K562 (cell line): ENCODE measurements around the gene HHIPL2. TPM values are rescaled to one million over a fixed set of nuclear protein-coding genes. Genes with fewer than 3 reads are reported as not detected.

Source experiments
- ATAC-seq: fragments of 200-7000 bp; cut with Tn5 transposase; 3 replicates; pipeline ENCODE4 v1.9.1; 2020; ENCODE audit warnings: moderate library complexity
- BruUV-seq: library from RNA; stranded (reverse); fragments of 400-500 nt; replicated peaks from 2 replicates; lab custom pipeline; 2021; lab: Mats Ljungman, UMichigan
- CTCF ChIA-PET: fragments of 300-600 bp; formaldehyde crosslinking; extraction: SDS; loops from one replicate; lab custom pipeline; 2021; ENCODE audit warnings: low intra/inter-chr PET ratio; lab: Yijun Ruan, JAX
- POLR2A ChIA-PET: fragments of 300-600, 350-650 bp; sonication (Branson Sonifier 250); formaldehyde crosslinking; extraction: SDS; loops from one replicate; lab custom pipeline; 2021; ENCODE audit warnings: antibody characterized with exemption, inconsistent platforms; lab: Yijun Ruan, JAX
- DNase-seq, 4 experiments: peaks; one replicate each; pipeline versions ENCODE4 v3.0.0 to v3.0.0-alpha.2; 2011 to 2018; ENCODE audit warnings: low spot score in 3 of 4, mixed read lengths in 3 of 4; ENCODE audit errors: extremely low read depth in 1 of 4
- FAIRE-seq: peaks from 2 replicates; lab custom pipeline; 2011; peaks lifted over from hg19 to GRCh38; lab: Jason Lieb, UNC
- H2AFZ ChIP-seq: 2 replicates; pipeline ENCODE4 v1.6.0; 2011; ENCODE audit warnings: low read depth, low read length, control low read depth, inconsistent platforms
- H3K27ac ChIP-seq: fragments of 200-600 bp; 3 replicates; pipeline ENCODE4 v1.8.0; 2011; ENCODE audit warnings: low read depth, mild to moderate bottlenecking, control low read depth, inconsistent platforms, low read length, moderate library complexity, mixed read lengths; ENCODE audit errors: extremely low read depth
- H3K27me3 ChIP-seq, 2 experiments: fragments of 300-600 bp in 1 of 2; 2 replicates in 1 of 2; 3 replicates in 1 of 2; pipeline versions ENCODE4 v1.6.0 to v1.8.0; 2011; ENCODE audit warnings: inconsistent platforms in 2 of 2, low read length in 2 of 2, mild to moderate bottlenecking in 1 of 2, mixed read lengths in 1 of 2, moderate library complexity in 1 of 2; ENCODE audit not compliant: control insufficient read depth in 2 of 2, insufficient read depth in 2 of 2
- H3K36me3 ChIP-seq: fragments of 300-600 bp; 3 replicates; pipeline ENCODE4 v1.8.0; 2011; ENCODE audit warnings: mild to moderate bottlenecking, low read length, inconsistent platforms; ENCODE audit not compliant: control insufficient read depth, insufficient read depth
- H3K4me1 ChIP-seq, 2 experiments: fragments of 200-600 bp in 1 of 2; replicated peaks in 1 of 2; 2 replicates in 1 of 2; 3 replicates in 1 of 2; pipeline versions ENCODE4 v1.5.1 to v1.8.0; 2011; ENCODE audit warnings: inconsistent platforms in 2 of 2, low read length in 2 of 2, mild to moderate bottlenecking in 1 of 2, mixed read lengths in 1 of 2, moderate library complexity in 1 of 2; ENCODE audit not compliant: control insufficient read depth in 2 of 2, insufficient read depth in 2 of 2
- H3K4me2 ChIP-seq: 2 replicates; pipeline ENCODE4 v1.6.1; 2011; ENCODE audit warnings: low read length, control low read depth, inconsistent platforms, mixed read lengths; ENCODE audit not compliant: insufficient read depth
- H3K4me3 ChIP-seq: fragments of 200-600 bp; sonication (generic), shearing (Covaris generic); 2 replicates; pipeline ENCODE4 v1.5.1; 2016; ENCODE audit warnings: control low read depth, inconsistent platforms
- H3K79me2 ChIP-seq: fragments of 200-600 bp; 3 replicates; pipeline ENCODE4 v1.8.0; 2011; ENCODE audit warnings: low read length, inconsistent platforms; ENCODE audit not compliant: control insufficient read depth, insufficient read depth
- H3K9ac ChIP-seq, 2 experiments: 2 replicates each; pipeline versions ENCODE4 v1.6.0 to v1.6.1; 2011; ENCODE audit warnings: low read depth in 2 of 2, low read length in 2 of 2, control low read depth in 1 of 2, inconsistent platforms in 1 of 2, mild to moderate bottlenecking in 1 of 2, mixed read lengths in 1 of 2; ENCODE audit not compliant: insufficient read depth in 1 of 2
- H3K9me1 ChIP-seq: one replicate; pipeline ENCODE4 v1.6.0; 2011; ENCODE audit warnings: inconsistent platforms, mild to moderate bottlenecking, low read length, moderate library complexity; ENCODE audit not compliant: control insufficient read depth, insufficient read depth
- H3K9me3 ChIP-seq: replicated peaks from 2 replicates; pipeline ENCODE4 v1.5.1; 2011; ENCODE audit warnings: low read depth, low read length, inconsistent platforms; ENCODE audit not compliant: control insufficient read depth, insufficient read depth
- H4K20me1 ChIP-seq: replicated peaks from 2 replicates; pipeline ENCODE4 v1.6.1; 2011; ENCODE audit warnings: low read length, inconsistent platforms, mixed read lengths; ENCODE audit not compliant: control insufficient read depth, insufficient read depth
- CBX1 ChIP-seq: sonication (generic); IDR thresholded peaks from 2 replicates; pipeline ENCODE4 v1.6.1; 2016; ENCODE audit warnings: antibody characterized with exemption, low read depth, mild to moderate bottlenecking
- NFE2L1 ChIP-seq: fragments of 450-650 bp; IDR thresholded peaks from 2 replicates; pipeline ENCODE4 v1.6.1; 2016; ENCODE audit warnings: missing genetic modification characterization, low read depth, mild to moderate bottlenecking, missing compliant biosample characterization, moderate library complexity, borderline replicate concordance
- SMARCA5 ChIP-seq: fragments of 450-650 bp; IDR thresholded peaks from 2 replicates; pipeline ENCODE4 v1.6.1; 2016
- STAT5B ChIP-seq: fragments of 250-450 bp; sonication (Bioruptor Pico); IDR thresholded peaks from 2 replicates; pipeline ENCODE4 v1.8.0; 2021; ENCODE audit warnings: mild to moderate bottlenecking, inconsistent platforms
- XRCC4 ChIP-seq: IDR thresholded peaks from one replicate; pipeline ENCODE4 v1.6.1; 2011; ENCODE audit not compliant: insufficient read depth, insufficient read length; ENCODE audit errors: extremely low read depth
- WGBS: fragments of 100-300 bp; shearing (Covaris generic); methylation state at CpG from one replicate; pipeline ENCODE4 v1.1.6; 2016; ENCODE audit warnings: low coverage, mixed read lengths; ENCODE audit not compliant: insufficient coverage; ENCODE audit errors: missing lambda C conversion rate; 5-methylcytosine and 5-hydroxymethylcytosine counted together
- in situ Hi-C: fragments of 300-500 bp; cut with MboI; formaldehyde crosslinking; loops from 4 replicates; pipeline ENCODE4 v1.15.0; 2018; ENCODE audit warnings: inconsistent platforms, mixed read lengths
- intact Hi-C: fragments of 100-400 bp; cut with micrococcal nuclease; formaldehyde crosslinking; loops from 2 replicates; pipeline ENCODE4 v1.14.2; 2022
- polyA plus RNA-seq, 8 experiments: library from polyadenylated mRNA; depleted of rRNA in 4 of 8; stranded (reverse) in 5 of 8; unstranded in 3 of 8; fragments of >200 nt; fragmentation: Nextera tagmentation in 2 of 8; fragmentation: Illumina TruSeq in 1 of 8; extraction: Ambion mirVana in 2 of 8; extraction: Trizol in 1 of 8; gene quantifications; 2 replicates each; pipeline versions ENCODE4 v1.2.1 to v1.2.3, GENCODE V29; 2011 to 2014; ENCODE audit warnings: inconsistent platforms in 1 of 8, missing spikeins in 1 of 8
- total RNA-seq, 7 experiments: library from RNA; depleted of rRNA in 6 of 7; stranded (reverse); fragments of >200 nt in 6 of 7; fragmentation: Illumina TruSeq in 2 of 7; extraction: Trizol in 2 of 7; gene quantifications; 2 replicates each; pipeline versions ENCODE4 v1.2.1 to v1.2.3, GENCODE V29; 2011 to 2021; ENCODE audit warnings: low replicate concordance in 1 of 7
- TF ChIP-seq, protein P1 (sequence below), 2 experiments: fragments of 450-650 bp in 1 of 2; sonication (generic) in 1 of 2; formaldehyde crosslinking in 1 of 2; IDR thresholded peaks in 1 of 2; conservative IDR thresholded peaks in 1 of 2; 2 replicates each; pipeline versions ENCODE4 v1.6.1 to v1.8.1; 2016 to 2023; ENCODE audit warnings: mild to moderate bottlenecking in 2 of 2, moderate library complexity in 2 of 2, inconsistent platforms in 1 of 2, missing genetic modification reagents in 1 of 2

HHIPL2 gene
- total and polyA plus RNA-seq, 9 of the 15 experiments (the other 6 are each of a cell fraction or from before 2014, with no cell fraction given) = 0.05 to 0.60 (median 0.20) TPM; not detected in 1

DNA sequence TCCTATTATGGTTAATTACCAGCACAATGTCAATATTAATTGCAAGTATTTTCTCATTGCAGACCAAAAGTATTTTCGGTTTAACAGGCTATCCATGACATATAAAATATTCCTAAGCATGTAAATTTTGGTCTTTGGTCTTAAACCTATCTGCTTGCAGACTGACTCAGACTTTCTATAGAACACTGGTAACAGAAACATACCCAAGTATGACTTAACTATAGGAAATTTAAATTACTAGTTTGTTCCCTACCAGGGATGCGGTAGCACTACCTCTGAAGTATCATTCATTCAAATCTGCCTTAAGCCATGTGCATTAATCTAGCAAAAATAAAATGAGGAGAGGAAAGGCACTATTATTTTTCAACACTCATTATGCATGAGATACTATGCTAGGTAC is 38.9 kb upstream of the HHIPL2 start:
- in situ Hi-C loops = no loop called here
- H3K9me1 ChIP-seq = no peaks in the 10 kb centered on the region
- H3K79me2 ChIP-seq = peaks cover 49% of the 10 kb centered on the region
- CTCF ChIA-PET = no interaction called here
- no peak overlapping the region for H3K4me2 ChIP-seq
- peaks cover 0 to 3% of the 10 kb centered on the region in 2 experiments; a peak in 2 of 5 replicates for H3K4me1 ChIP-seq
- no peaks in the 10 kb centered on the region for H3K27me3 ChIP-seq
- H4K20me1 ChIP-seq = no peaks in the 10 kb centered on the region
- POLR2A ChIA-PET = interaction anchor here (0.7 kb wide), 1 partner anchor 123 kb away, joined by 3 read pairs; no protein-coding TSS in a partner anchor
- no TSS peak for BruUV-seq
- WGBS = 94% methylated on average over 2 of the region's 2 CpGs
- no peak overlapping the region for H3K4me3 ChIP-seq
- H2AFZ ChIP-seq = no peak overlapping the region
- TF ChIP-seq XRCC4 (no peak), SMARCA5 (no peak), STAT5B (no peak), CBX1 (no peak), NFE2L1 (tag) (no peak)
- TF ChIP-seq, protein P1, sequence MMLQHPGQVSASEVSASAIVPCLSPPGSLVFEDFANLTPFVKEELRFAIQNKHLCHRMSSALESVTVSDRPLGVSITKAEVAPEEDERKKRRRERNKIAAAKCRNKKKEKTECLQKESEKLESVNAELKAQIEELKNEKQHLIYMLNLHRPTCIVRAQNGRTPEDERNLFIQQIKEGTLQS (IDR thresholded peaks at IDR 0.05) = no peak
- TF ChIP-seq, protein P1 (CRISPR knock-in tag; conservative IDR thresholded peaks at IDR 0.05) = no peak
- TF ChIP-seq, all 486 proteins: peak for 0
- intact Hi-C loops = no loop called here
- FAIRE-seq = no peak
- Histone ChIP-seq H3K9me3 (no peaks in the 10 kb centered on the region), H3K9ac (no peak overlapping the region), H3K27ac (no peak overlapping the region), H3K36me3 (peaks cover 61% of the 10 kb centered on the region)
- DNase-seq = no peak
- ATAC-seq = no peak
